PFSK-1 (cell line): ENCODE results near the gene DUXB.

Experiments used
- POLR2AphosphoS5 ChIP-seq: IDR thresholded peaks from 2 replicates; pipeline ENCODE4 v1.6.1; 2012; ENCODE audit warnings: low read depth, mild to moderate bottlenecking, control low read depth, low read length, moderate library complexity
- REST ChIP-seq, 2 experiments: IDR thresholded peaks; 2 replicates each; pipeline versions ENCODE4 v1.6.1 to v1.8.0; 2011 to 2012; ENCODE audit warnings: low read depth in 2 of 2, low read length in 2 of 2, control low read depth in 1 of 2, inconsistent platforms in 1 of 2, mild to moderate bottlenecking in 1 of 2, moderate library complexity in 1 of 2; ENCODE audit not compliant: insufficient read depth in 1 of 2
- SIN3A ChIP-seq: IDR thresholded peaks from 2 replicates; pipeline ENCODE4 v1.6.1; 2012; ENCODE audit warnings: mild to moderate bottlenecking, low read length, moderate library complexity, borderline replicate concordance; ENCODE audit not compliant: insufficient read depth
- TAF1 ChIP-seq: IDR thresholded peaks from 2 replicates; pipeline ENCODE4 v1.6.1; 2012; ENCODE audit warnings: low read length, control low read depth, borderline replicate concordance; ENCODE audit not compliant: insufficient read depth

DNA sequence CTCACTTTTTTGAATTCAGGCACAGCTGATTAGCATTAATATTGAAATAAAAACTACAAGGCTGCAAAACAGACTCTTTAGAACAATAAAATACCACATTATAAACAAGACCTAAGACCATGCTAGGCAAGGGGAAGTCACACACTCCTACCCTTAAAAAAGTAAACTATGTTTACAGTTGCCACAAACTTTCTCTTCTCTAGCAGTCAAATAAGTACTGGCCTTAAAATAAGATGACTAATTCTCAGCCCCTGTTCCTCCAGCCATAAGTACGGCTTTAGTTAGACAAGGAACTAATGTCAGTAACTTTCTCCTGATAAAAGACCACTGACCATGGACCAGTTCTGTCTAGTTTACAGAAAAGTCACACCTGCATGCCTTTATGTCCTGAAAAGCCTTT lies 44.6 kb upstream of the DUXB start:
- TF ChIP-seq SIN3A (no peak), POLR2AphosphoS5 (no peak), REST (IDR thresholded peaks at IDR 0.05; ENCODE audit: insufficient read depth in 1 of 2, low read depth in 2 of 2, low read length in 2 of 2) (no peak), TAF1 (no peak)
